UCSD-AML1 (cell line): ENCODE data around the gene EFCAB13.

Source experiments
- DNase-seq: peaks from one replicate; lab custom pipeline; 2025; ENCODE audit not compliant: unreplicated experiment; lab: John Stamatoyannopoulos, UW

Gene EFCAB13

GRCh38 chr17:47323382-47324223 lies at the start of gene EFCAB13:
EFCAB13 (plus strand) TSS chr17:47323955; CDS start chr17:47328354, 4,399 bp downstream.
- peak; percentile 96 for DNase-seq

DNA sequence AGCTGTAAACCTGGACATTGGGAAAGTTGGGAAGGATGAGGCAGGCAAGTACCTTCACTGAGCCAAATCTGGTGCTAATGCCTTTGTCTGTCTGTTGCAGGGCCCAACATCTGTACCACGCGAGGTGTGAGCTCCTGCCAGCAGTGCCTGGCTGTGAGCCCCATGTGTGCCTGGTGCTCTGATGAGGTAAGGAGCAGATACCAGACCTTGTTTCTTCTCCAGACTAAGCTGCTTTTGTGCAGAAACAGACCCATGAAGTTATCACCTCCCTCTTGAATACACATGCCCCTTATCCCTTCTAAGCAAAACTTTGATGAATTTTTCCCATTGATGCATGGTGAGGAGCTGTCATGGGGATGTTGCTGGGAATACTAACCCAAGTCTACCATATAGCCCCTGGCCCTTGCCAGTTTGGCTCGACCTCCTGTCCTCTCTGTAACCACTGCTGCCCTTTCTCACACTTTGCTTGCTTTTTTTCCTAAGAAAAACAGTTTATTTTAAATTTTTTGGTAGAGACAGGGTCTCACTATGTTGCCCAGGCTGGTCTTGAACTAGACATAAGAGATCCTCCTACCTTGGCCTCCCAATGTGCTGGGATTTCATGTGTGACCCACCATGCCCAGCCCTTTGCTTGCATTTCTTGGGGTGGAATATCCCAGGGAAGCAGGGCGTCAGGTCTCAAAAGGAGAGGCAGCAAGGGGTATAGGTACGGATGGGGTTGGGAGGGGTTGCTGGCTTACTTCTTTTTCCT lies 49.3 kb upstream of the EFCAB13 start:
- DNase-seq: no peak

DNA sequence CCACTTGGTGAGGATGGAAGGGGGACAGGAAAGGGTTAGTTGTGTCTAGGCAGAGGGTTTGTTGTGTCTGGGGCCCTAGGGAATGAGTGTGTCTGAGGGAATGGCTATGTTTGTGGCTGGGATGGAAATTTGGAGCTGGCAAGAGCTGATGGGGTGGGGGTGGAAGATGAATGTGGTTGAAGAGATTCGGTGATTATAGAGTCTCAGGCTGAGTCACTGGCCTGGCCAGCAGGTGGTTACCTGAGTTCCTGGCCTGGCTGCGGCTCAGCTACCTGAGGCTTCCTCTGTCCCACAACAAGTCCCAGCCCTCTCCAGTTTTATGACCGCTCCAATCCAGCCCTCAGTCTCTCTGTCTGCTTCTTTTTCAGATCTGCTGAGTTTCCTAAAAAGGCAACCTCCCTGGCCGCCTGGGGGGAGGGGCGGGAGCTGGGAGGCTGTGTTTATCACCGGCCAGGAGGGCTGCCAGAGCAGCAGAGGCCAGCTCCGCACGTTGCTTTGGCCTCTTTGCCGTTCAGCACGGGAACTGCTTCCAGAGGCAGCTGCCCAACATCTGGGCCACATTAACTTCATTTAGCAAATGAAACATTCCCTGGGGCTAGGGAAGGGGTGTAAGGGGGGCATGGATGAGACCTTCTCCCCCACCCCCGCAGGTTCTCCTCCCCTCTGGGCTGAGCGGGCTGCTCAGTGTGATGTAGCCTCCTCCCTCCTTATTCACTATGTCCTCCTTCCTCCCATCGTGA lies 48.3 kb upstream of the EFCAB13 start:
- DNase-seq: no peak

- DNase-seq: no peak
Measured at GRCh38 chr17:47276444-47276843, 47.3 kb upstream of the EFCAB13 start.

GRCh38 chr17:47276868-47277267 lies 46.9 kb upstream of the EFCAB13 start:
- DNase-seq: no peak

- no peak for DNase-seq
Measured at GRCh38 chr17:47277921-47278320, 45.8 kb upstream of the EFCAB13 start.

- DNase-seq: no peak
Measured at GRCh38 chr17:47278561-47278960, 45.2 kb upstream of the EFCAB13 start.

- peak; percentile 57 for DNase-seq
Measured at GRCh38 chr17:47279062-47279801, 44.5 kb upstream of the EFCAB13 start.

- no peak for DNase-seq
Measured at GRCh38 chr17:47280072-47280811, 43.5 kb upstream of the EFCAB13 start.

DNA sequence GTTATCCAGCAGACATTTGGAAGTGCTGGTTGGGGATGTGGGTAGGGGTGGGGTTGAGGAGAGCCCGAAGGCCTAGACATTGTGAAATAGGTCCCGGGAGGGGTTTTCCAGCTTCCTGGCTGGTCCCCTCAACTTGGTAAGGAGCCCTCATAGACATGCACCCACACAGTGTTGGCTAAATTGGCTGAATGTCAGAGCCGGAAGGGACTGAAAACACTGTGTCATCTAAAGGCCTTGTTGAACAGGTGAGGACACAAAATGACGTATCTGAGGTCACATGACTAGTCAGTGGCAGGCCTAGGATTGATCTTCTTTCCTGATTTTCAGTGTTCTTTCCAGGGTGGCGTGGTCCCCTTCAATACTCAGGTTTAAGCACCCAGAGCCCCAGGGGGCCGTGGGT lies 42.5 kb upstream of the EFCAB13 start:
- no peak for DNase-seq

DNA sequence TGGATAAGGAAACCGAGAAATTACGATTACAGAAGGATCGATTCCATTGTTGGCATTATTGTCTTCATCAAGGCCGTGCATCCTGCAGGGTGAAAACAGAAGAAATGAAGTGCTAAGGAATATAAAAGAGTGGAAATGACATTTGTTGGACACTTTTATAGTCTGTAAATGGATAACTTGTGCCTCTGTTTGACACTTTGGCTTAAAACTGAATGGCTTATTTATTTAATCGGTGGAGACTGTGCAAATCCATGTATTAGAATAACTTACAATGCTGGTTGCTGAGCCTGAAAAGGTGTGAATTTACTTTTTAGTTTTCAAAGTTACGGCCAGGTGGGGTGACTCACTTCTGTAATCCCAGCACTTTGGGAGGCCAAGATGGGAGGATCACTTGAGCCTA lies 38.8 kb upstream of the EFCAB13 start:
- DNase-seq: no peak

DNA sequence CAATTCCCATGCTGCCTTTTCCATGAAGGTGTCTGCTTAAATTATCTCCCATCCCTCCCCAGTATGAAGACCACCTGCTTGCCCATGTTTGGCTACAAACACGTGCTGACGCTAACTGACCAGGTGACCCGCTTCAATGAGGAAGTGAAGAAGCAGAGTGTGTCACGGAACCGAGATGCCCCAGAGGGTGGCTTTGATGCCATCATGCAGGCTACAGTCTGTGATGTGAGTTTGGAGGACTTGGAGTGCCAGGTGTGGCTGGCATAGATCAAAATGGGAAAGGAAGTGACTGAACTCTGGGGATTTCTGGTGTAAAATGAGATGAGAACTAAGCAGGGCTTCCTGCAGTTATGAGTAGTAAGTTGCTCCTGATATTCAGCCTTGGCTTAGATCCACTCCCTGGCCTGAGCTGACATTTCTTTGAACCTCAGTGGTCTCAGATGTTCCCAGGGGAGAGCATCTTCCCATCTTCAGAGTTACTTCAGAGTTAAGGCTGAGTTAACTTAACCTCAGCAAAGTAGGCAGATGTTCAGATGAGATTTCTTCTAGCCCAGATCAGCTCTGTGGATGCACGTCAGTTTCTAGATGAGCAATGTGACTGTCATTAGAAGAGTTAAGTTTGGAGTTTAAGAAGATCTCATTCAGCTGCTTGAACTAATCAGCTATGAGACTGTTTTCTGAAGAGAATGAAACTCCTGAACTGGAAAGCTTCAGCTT lies 37.4 kb upstream of the EFCAB13 start:
- DNase-seq: no peak

DNA sequence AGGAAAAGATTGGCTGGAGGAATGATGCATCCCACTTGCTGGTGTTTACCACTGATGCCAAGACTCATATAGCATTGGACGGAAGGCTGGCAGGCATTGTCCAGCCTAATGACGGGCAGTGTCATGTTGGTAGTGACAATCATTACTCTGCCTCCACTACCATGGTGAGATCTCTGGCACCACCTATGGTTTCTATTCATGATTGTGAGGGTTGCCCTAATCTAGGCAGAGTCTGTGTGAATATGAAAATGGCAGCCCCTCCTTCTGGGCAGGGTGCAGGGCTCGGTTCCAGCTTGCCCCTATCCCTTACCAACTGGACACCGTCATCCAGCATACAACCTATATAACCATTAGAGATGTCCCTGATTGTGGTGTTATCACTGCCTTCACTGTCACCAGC lies 36.7 kb upstream of the EFCAB13 start:
- no peak for DNase-seq

DNA sequence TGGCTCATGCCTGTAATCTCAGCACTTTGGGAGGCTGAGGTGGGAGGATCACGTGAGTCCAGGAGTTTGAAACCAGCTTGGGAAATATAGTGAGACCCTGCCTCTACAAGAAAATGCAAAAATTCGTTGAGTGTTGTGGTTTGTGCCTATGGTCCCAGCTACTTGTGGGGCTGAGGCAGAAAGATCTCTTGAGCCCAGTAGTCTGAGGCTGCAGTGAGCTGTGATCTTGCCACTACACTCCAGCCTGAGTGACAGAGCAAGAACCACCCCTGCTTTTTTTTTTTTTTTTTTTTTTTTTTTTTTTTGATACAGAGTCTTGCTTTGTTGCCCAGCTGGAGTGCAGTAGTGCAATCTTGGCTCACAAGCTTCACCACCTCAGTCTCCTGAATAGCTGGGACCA lies 36.1 kb upstream of the EFCAB13 start:
- DNase-seq: no peak

DNA sequence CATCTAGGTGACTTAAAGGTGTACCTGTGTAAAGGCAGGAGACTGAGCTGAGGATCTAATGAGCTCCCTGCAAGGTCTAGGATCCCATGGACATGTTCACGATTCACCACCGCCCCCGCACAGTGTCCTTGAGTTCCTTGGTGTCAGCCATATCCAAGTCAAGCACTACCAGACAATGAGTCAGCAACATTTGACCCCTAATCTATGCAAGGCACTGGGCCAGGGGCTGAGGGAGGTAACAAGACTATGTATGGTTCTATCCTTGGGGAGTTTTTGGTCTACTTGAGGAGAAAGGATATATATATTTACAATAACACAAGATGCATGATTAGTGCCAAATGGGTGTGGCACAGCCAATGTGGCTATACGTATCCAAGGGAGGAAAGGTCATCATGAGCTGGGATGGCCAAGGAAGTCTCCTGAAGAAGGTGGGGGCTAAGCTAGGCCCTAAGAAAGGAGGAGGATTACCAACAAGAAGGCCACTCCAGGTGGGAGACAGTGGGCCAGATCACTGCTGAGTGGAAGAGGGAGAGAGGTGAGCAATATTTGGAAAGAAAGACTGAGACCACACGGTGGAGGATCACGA lies 35.1 kb upstream of the EFCAB13 start:
- DNase-seq: no peak

DNA sequence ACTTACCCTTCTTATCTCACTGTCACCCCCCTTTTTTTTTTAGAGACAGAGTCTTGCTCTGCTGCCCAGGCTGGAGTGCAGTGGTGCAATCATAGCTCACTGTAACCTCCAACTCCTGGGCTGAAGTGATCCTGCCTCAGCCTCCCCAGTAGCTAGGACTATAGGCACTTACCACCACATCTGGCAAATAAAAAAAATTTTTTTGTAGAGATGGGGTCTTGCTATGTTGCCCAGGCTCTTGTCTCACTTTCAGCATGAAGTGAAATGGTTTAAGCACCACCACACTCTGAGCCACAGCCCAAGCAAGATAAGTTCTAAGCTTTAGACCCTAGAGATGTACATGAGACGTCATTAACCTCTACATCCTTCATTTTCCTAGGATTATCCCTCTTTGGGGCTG lies 34.5 kb upstream of the EFCAB13 start:
- DNase-seq: no peak

DNA sequence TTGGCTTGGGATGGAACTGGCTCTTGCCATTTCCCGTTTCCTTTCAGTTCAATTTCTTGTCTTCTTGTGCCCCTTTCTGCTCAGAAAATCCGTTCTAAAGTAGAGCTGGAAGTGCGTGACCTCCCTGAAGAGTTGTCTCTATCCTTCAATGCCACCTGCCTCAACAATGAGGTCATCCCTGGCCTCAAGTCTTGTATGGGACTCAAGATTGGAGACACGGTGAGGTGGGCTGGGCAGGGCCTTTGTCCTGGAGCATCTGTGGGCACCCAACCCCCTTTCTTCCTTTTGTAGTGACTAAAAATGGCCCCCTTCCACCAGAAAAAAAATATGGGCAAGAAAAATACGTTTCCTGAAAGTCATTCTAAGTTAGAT lies 32.9 kb upstream of the EFCAB13 start:
- DNase-seq: no peak

DNA sequence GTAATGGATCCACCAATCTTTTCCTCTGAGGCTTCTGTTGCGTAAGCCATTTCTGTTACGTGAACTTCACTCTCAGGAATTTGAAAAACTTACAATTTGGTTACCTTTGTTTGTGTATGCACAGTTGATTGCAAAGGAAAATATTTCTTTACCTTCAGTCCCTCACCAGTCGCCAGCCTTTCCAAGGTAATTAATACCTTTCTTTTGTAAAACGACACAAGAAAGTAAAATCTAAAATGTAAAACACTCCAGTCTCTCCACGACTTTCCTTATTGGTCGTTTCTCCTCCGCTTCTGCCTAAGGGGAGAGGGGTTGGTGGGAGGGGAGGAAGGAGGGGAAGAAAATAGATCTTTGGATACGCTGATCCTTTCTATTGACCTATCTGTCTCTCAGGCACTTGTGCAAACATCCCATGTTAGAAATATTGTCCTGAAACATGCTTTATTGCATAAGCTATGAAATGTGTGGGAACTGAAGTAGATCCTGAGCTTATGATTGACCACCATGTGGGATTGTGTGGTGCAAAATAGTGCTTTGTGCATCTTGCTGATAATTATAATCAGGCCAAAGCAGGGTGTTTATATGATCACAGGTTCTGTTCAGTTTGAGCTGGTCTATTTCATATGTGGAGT lies 32.4 kb upstream of the EFCAB13 start:
- DNase-seq: no peak

DNA sequence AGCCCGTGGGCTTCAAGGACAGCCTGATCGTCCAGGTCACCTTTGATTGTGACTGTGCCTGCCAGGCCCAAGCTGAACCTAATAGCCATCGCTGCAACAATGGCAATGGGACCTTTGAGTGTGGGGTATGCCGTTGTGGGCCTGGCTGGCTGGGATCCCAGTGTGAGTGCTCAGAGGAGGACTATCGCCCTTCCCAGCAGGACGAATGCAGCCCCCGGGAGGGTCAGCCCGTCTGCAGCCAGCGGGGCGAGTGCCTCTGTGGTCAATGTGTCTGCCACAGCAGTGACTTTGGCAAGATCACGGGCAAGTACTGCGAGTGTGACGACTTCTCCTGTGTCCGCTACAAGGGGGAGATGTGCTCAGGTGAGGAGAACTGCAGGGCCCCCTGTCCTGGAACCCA lies 31.5 kb upstream of the EFCAB13 start:
- no peak for DNase-seq
